H1 (cell line): ENCODE results near the gene PREX1. TPM values are rescaled to one million over a fixed set of nuclear protein-coding genes. Genes with fewer than 3 reads are reported as not detected.

ENCODE experiments used
- CTCF ChIA-PET: fragments of 300-600 bp; sonication (Branson Sonifier 250); formaldehyde crosslinking; loops from one replicate; lab custom pipeline; 2021; ENCODE audit not compliant: partially characterized antibody; lab: Charles Lee
- POLR2A ChIA-PET: fragments of 300-600 bp; sonication (Branson Sonifier 250); formaldehyde crosslinking; loops from one replicate; lab custom pipeline; 2021; ENCODE audit warnings: inconsistent platforms; ENCODE audit not compliant: partially characterized antibody; lab: Charles Lee
- DNase-seq, 2 experiments: peaks; one replicate each; pipeline versions ENCODE4 v3.0.0 to v3.0.0-alpha.2; 2010 to 2022; ENCODE audit warnings: low spot score in 2 of 2, low read depth in 1 of 2, mixed read lengths in 1 of 2
- FAIRE-seq: peaks from 2 replicates; lab custom pipeline; 2011; peaks lifted over from hg19 to GRCh38; lab: Jason Lieb, UNC
- H2AFZ ChIP-seq: 2 replicates; pipeline ENCODE4 v1.8.1; 2012; ENCODE audit warnings: low read length, inconsistent platforms
- H2AK5ac ChIP-seq: 2 replicates; pipeline ENCODE4 v1.6.1; 2013; ENCODE audit warnings: low read depth, low read length
- H2BK120ac ChIP-seq: replicated peaks from 2 replicates; pipeline ENCODE3; 2013; ENCODE audit warnings: low read depth, low read length, inconsistent platforms
- H2BK12ac ChIP-seq: 2 replicates; pipeline ENCODE4 v1.6.1; 2013; ENCODE audit warnings: low read depth, low read length
- H2BK15ac ChIP-seq: 2 replicates; pipeline ENCODE4 v1.6.1; 2013; ENCODE audit warnings: low read length
- H2BK20ac ChIP-seq: 2 replicates; pipeline ENCODE4 v1.6.1; 2013; ENCODE audit warnings: low read length
- H2BK5ac ChIP-seq: 2 replicates; pipeline ENCODE4 v1.6.1; 2013; ENCODE audit warnings: low read depth, low read length
- H3K14ac ChIP-seq: 2 replicates; pipeline ENCODE4 v1.6.1; 2013; ENCODE audit warnings: inconsistent platforms; ENCODE audit not compliant: insufficient read length
- H3K18ac ChIP-seq: 2 replicates; pipeline ENCODE4 v1.6.1; 2013; ENCODE audit warnings: low read length; ENCODE audit errors: extremely low read depth
- H3K23ac ChIP-seq: 2 replicates; pipeline ENCODE4 v1.6.1; 2013; ENCODE audit warnings: inconsistent platforms; ENCODE audit not compliant: insufficient read length
- H3K23me2 ChIP-seq: 2 replicates; pipeline ENCODE4 v1.6.1; 2013; ENCODE audit warnings: low read depth, low read length
- H3K27ac ChIP-seq: 2 replicates; pipeline ENCODE4 v1.6.1; 2011; ENCODE audit warnings: low read depth, low read length, inconsistent platforms
- H3K27me3 ChIP-seq, 4 experiments: replicated peaks in 1 of 4; 1 replicate in 1 of 4; 2 replicates in 3 of 4; pipeline versions ENCODE4 v1.6.1 to v1.8.1; 2011 to 2013; ENCODE audit warnings: low read length in 3 of 4, mild to moderate bottlenecking in 3 of 4, inconsistent platforms in 2 of 4, mixed read lengths in 2 of 4, moderate library complexity in 1 of 4; ENCODE audit not compliant: control insufficient read depth in 3 of 4, insufficient read depth in 3 of 4; ENCODE audit errors: extremely low read depth in 1 of 4
- H3K36me3 ChIP-seq, 4 experiments: 2 replicates each; pipeline versions ENCODE4 v1.6.1 to v1.8.1; 2011 to 2013; ENCODE audit warnings: mild to moderate bottlenecking in 4 of 4, low read length in 3 of 4, moderate library complexity in 2 of 4, control low read depth in 1 of 4, inconsistent platforms in 1 of 4; ENCODE audit not compliant: insufficient read depth in 4 of 4, control insufficient read depth in 2 of 4
- H3K4ac ChIP-seq: replicated peaks from 2 replicates; pipeline ENCODE3; 2013; ENCODE audit warnings: low read length, low read depth, mixed read lengths, inconsistent platforms; ENCODE audit not compliant: insufficient read length
- H3K4me1 ChIP-seq, 4 experiments: replicated peaks in 1 of 4; 1 replicate in 1 of 4; 2 replicates in 3 of 4; pipeline versions ENCODE4 v1.6.1 to v1.8.1; 2011 to 2013; ENCODE audit warnings: low read length in 3 of 4, inconsistent platforms in 2 of 4, mixed read lengths in 1 of 4; ENCODE audit not compliant: insufficient read depth in 4 of 4, control insufficient read depth in 3 of 4
- H3K4me2 ChIP-seq, 2 experiments: 2 replicates each; pipeline versions ENCODE4 v1.6.1 to v1.8.1; 2011 to 2013; ENCODE audit warnings: low read depth in 2 of 2, low read length in 2 of 2, control low read depth in 1 of 2, inconsistent platforms in 1 of 2, mild to moderate bottlenecking in 1 of 2; ENCODE audit not compliant: insufficient read depth in 1 of 2
- H3K4me3 ChIP-seq, 4 experiments: fragments of 200-600, 300-600 bp in 1 of 4; sonication (generic), shearing (Covaris generic), sonication (Bioruptor Twin) in 1 of 4; 2 replicates each; pipeline versions ENCODE4 v1.5.1 to v1.8.1; 2011 to 2016; ENCODE audit warnings: low read length in 4 of 4, low read depth in 3 of 4, control low read depth in 2 of 4, inconsistent platforms in 2 of 4, mild to moderate bottlenecking in 2 of 4, mixed read lengths in 1 of 4, moderate library complexity in 1 of 4; ENCODE audit not compliant: insufficient read depth in 2 of 4; ENCODE audit errors: extremely low read depth in 1 of 4
- H3K56ac ChIP-seq: replicated peaks from 2 replicates; pipeline ENCODE3; 2013; ENCODE audit warnings: low read depth, mild to moderate bottlenecking, mixed read lengths, low read length, inconsistent platforms; ENCODE audit not compliant: insufficient read length
- H3K79me1 ChIP-seq: 2 replicates; pipeline ENCODE4 v1.6.1; 2013; ENCODE audit warnings: low read depth, low read length, control low read depth
- H3K79me2 ChIP-seq, 2 experiments: 2 replicates each; pipeline versions ENCODE4 v1.6.1 to v1.8.1; 2012 to 2013; ENCODE audit warnings: low read length in 2 of 2, mild to moderate bottlenecking in 2 of 2, inconsistent platforms in 1 of 2; ENCODE audit not compliant: insufficient read depth in 2 of 2, control insufficient read depth in 1 of 2
- H3K9ac ChIP-seq, 4 experiments: replicated peaks in 1 of 4; 1 replicate in 1 of 4; 2 replicates in 3 of 4; pipeline versions ENCODE4 v1.6.1 to v1.8.1; 2011 to 2013; ENCODE audit warnings: low read depth in 3 of 4, low read length in 3 of 4, control low read depth in 2 of 4, mild to moderate bottlenecking in 2 of 4, moderate library complexity in 2 of 4, inconsistent platforms in 1 of 4; ENCODE audit errors: extremely low read depth in 1 of 4
- H3K9me3 ChIP-seq, 2 experiments: 2 replicates each; pipeline versions ENCODE4 v1.6.1 to v1.8.1; 2012 to 2013; ENCODE audit warnings: mild to moderate bottlenecking in 2 of 2, moderate library complexity in 2 of 2, control low read depth in 1 of 2, inconsistent platforms in 1 of 2, low read depth in 1 of 2, low read length in 1 of 2, mixed read lengths in 1 of 2; ENCODE audit not compliant: insufficient read depth in 2 of 2
- H4K20me1 ChIP-seq, 2 experiments: replicated peaks in 1 of 2; 2 replicates each; pipeline versions ENCODE3 to v1.8.1; 2011 to 2013; ENCODE audit warnings: inconsistent platforms in 2 of 2, low read length in 2 of 2, mild to moderate bottlenecking in 1 of 2; ENCODE audit not compliant: insufficient read depth in 2 of 2, control insufficient read depth in 1 of 2
- H4K5ac ChIP-seq: 2 replicates; pipeline ENCODE4 v1.6.1; 2013; ENCODE audit warnings: low read length, low read depth, mixed read lengths, inconsistent platforms; ENCODE audit not compliant: insufficient read length
- H4K8ac ChIP-seq: 2 replicates; pipeline ENCODE4 v1.8.0; 2013; ENCODE audit warnings: mild to moderate bottlenecking, moderate library complexity, low read length, inconsistent platforms; ENCODE audit not compliant: insufficient read depth; ENCODE audit errors: extremely low read depth
- H4K91ac ChIP-seq: replicated peaks from 2 replicates; pipeline ENCODE3; 2013; ENCODE audit warnings: low read length, mixed read lengths, inconsistent platforms; ENCODE audit not compliant: insufficient read length
- ASH2L ChIP-seq: fragments of 200-600, 300-600 bp; sonication (generic); IDR thresholded peaks from one replicate; pipeline ENCODE4 v1.7.1; 2017; ENCODE audit warnings: low read length
- BCL11A ChIP-seq, 2 experiments: IDR thresholded peaks; one replicate each; pipeline ENCODE4 v1.6.1; 2011; ENCODE audit warnings: low read depth in 2 of 2, low read length in 2 of 2, mild to moderate bottlenecking in 2 of 2
- CEBPB ChIP-seq: IDR thresholded peaks from 2 replicates; pipeline ENCODE4 v1.6.1; 2012; ENCODE audit warnings: low read depth, low read length
- SRF ChIP-seq: IDR thresholded peaks from 2 replicates; pipeline ENCODE4 v1.6.1; 2011; ENCODE audit warnings: mild to moderate bottlenecking, low read depth, low read length, moderate library complexity
- WGBS, 2 experiments: shearing (Covaris generic) in 1 of 2; methylation state at CpG; one replicate each; pipeline versions ENCODE4 v1.1.6 to v1.1.7; 2013 to 2015; ENCODE audit warnings: low lambda C conversion rate in 2 of 2, mixed read lengths in 2 of 2, inconsistent platforms in 1 of 2, low coverage in 1 of 2, missing lambda C conversion rate in 1 of 2; ENCODE audit not compliant: insufficient replicate concordance in 2 of 2, insufficient coverage in 1 of 2, insufficient read length in 1 of 2; ENCODE audit errors: extremely low coverage in 1 of 2, missing lambda C conversion rate in 1 of 2; 5-methylcytosine and 5-hydroxymethylcytosine counted together
- polyA plus RNA-seq, 7 experiments: library from polyadenylated mRNA; depleted of rRNA in 3 of 7; stranded (reverse) in 5 of 7; unstranded in 2 of 7; fragments of >200 nt in 5 of 7; fragments of 200-250 nt in 2 of 7; gene quantifications; 1 replicate in 5 of 7; 2 replicates in 1 of 7; 4 replicates in 1 of 7; pipeline versions ENCODE4 v1.2.1 to v1.2.3, GENCODE V29; 2011 to 2013; ENCODE audit warnings: missing spikeins in 2 of 7, mixed read lengths in 2 of 7
- total RNA-seq: library from RNA; stranded (reverse); fragmentation: NEBNext Ultra II Directional; extraction: Animal tissue kit (Norgen Biotek cat#: 25700); gene quantifications from 2 replicates; pipeline ENCODE4 v1.2.1, GENCODE V29; 2021

PREX1 gene
- total and polyA plus RNA-seq, 2 of the 8 experiments (the other 6 are each of a cell fraction or from before 2014, with no cell fraction given), result 10.7 to 12.8 TPM

DNA sequence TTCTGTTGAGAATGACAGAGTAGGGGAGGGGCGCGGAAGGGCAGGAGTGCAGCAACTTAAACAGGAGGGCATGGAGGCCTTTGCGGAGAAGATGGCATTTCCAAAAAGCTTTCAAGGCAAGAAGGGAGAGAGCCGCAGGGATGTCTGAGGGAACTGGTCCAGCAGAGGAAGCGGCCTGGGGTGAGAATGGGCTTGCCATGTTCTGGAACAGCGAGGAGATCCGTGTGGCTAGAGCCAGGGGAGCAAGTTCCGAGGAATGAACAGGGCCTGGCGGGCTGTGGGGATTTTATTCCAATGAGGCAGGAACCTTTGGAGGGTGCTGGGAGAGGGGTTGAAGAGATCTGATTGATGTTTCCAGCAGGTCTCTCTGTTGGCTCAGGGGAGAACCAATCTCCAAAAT lies 86.1 kb downstream of the PREX1 start:
- H4K91ac ChIP-seq, result no peak overlapping the region
- peaks cover 0 to 7% (median under 1%) of the 10 kb centered on the region in 4 experiments; a peak in 4 of 7 replicates for H3K4me1 ChIP-seq
- no peaks in the 10 kb centered on the region for H4K20me1 ChIP-seq
- H2AFZ ChIP-seq, result no peak overlapping the region
- ChIA-PET POLR2A (no interaction called here), CTCF (no interaction called here)
- H2BK15ac ChIP-seq, result no peak overlapping the region
- H3K4me3 ChIP-seq, result no peak overlapping the region
- 95% methylated on average over 9 of the region's 9 CpGs; no CpG with 5 or more reads in 1 of the 2 experiments for WGBS, 2 experiments
- no peak overlapping the region for H2BK20ac ChIP-seq
- DNase-seq (no peak), FAIRE-seq (no peak)
- TF ChIP-seq BCL11A (IDR thresholded peaks at IDR 0.05; ENCODE audit: low read depth in 2 of 2, low read length in 2 of 2), result no peak
- TF ChIP-seq ASH2L, result no peak
- TF ChIP-seq CEBPB, result no peak
- no peak for TF ChIP-seq SRF
- no peak overlapping the region for H4K8ac ChIP-seq
- H3K4ac ChIP-seq, result no peak overlapping the region
- H3K36me3 ChIP-seq, result no peaks in the 10 kb centered on the region
- H3K4me2 ChIP-seq, result no peak overlapping the region
- no peak overlapping the region for H2BK12ac ChIP-seq
- H3K56ac ChIP-seq, result no peak overlapping the region
- no peak overlapping the region for H2BK120ac ChIP-seq
- no peaks in the 10 kb centered on the region for H3K9me3 ChIP-seq
- no peak overlapping the region for H2BK5ac ChIP-seq
- H3K23ac ChIP-seq, result no peak overlapping the region
- H3K23me2 ChIP-seq, result no peaks in the 10 kb centered on the region
- no peaks in the 10 kb centered on the region for H3K79me1 ChIP-seq
- H3K18ac ChIP-seq, result no peak overlapping the region
- H3K27ac ChIP-seq, result no peak overlapping the region
- H3K27me3 ChIP-seq, result no peaks in the 10 kb centered on the region
- H3K79me2 ChIP-seq, result no peaks in the 10 kb centered on the region
- no peak overlapping the region for H3K14ac ChIP-seq
- no peak overlapping the region for H4K5ac ChIP-seq
- H2AK5ac ChIP-seq, result no peak overlapping the region
- no peak overlapping the region for H3K9ac ChIP-seq
